Lung (tissue), 12 donors: ENCODE measurements around the gene LRRC45. TPM values are rescaled to one million over a fixed set of nuclear protein-coding genes. Genes with fewer than 3 reads are reported as not detected.

ENCODE experiments used
- ATAC-seq: fragments of 200-7000 bp; cut with Tn5 transposase; one replicate; pipeline ENCODE4 v1.9.1; 2020; ENCODE audit warnings: moderate number of reproducible peaks; ENCODE audit not compliant: insufficient read depth, low FRiP score
- DNase-seq, 3 donors: peaks; one replicate each; pipeline ENCODE4 v3.0.0-alpha.2; 2013 to 2017
- H3K27ac ChIP-seq, 2 donors: one replicate each; pipeline ENCODE4 v1.5.1; 2013; ENCODE audit warnings: mild to moderate bottlenecking in 2 of 2, moderate library complexity in 2 of 2, control low read depth in 1 of 2, inconsistent platforms in 1 of 2, low read depth in 1 of 2, low read length in 1 of 2
- H3K27me3 ChIP-seq, 3 donors: one replicate each; pipeline ENCODE4 v1.5.1; 2013; ENCODE audit warnings: low read length in 2 of 3; ENCODE audit not compliant: control insufficient read depth in 3 of 3, insufficient read depth in 3 of 3
- H3K36me3 ChIP-seq, 4 donors: one replicate each; pipeline ENCODE4 v1.5.1; 2013; ENCODE audit warnings: low read length in 4 of 4, mild to moderate bottlenecking in 1 of 4, moderate library complexity in 1 of 4; ENCODE audit not compliant: control insufficient read depth in 4 of 4, insufficient read depth in 4 of 4
- H3K4me1 ChIP-seq, 5 donors: one replicate each; pipeline ENCODE4 v1.5.1; 2013; ENCODE audit warnings: low read length in 5 of 5, mild to moderate bottlenecking in 2 of 5, moderate library complexity in 1 of 5; ENCODE audit not compliant: control insufficient read depth in 5 of 5, insufficient read depth in 5 of 5
- H3K4me3 ChIP-seq: one replicate; pipeline ENCODE4 v1.5.1; 2013; ENCODE audit warnings: mild to moderate bottlenecking, control low read depth, moderate library complexity
- H3K9ac ChIP-seq, 2 donors: one replicate each; pipeline ENCODE4 v1.5.1; 2013; ENCODE audit warnings: low read length in 2 of 2, control low read depth in 1 of 2; ENCODE audit not compliant: insufficient read depth in 1 of 2
- H3K9me3 ChIP-seq, 4 donors: one replicate each; pipeline ENCODE4 v1.5.1; 2013; ENCODE audit warnings: low read length in 3 of 4, mild to moderate bottlenecking in 1 of 4, moderate library complexity in 1 of 4; ENCODE audit not compliant: control insufficient read depth in 4 of 4, insufficient read depth in 3 of 4
- WGBS, 2 donors: extraction: QIAGEN DNeasy Blood & Tissue Kit; methylation state at CpG; one replicate each; pipeline ENCODE4 v1.1.7; 2013; 5-methylcytosine and 5-hydroxymethylcytosine counted together
- polyA plus RNA-seq, 2 donors: library from polyadenylated mRNA; stranded (reverse); fragments of 200-250 nt; gene quantifications; one replicate each; pipeline ENCODE4 v1.2.1, GENCODE V29; 2013
- total RNA-seq, 2 donors: library from RNA; depleted of rRNA in 1 of 2; stranded (reverse); fragments of >200 nt in 1 of 2; gene quantifications; one replicate each; pipeline ENCODE4 v1.2.1, GENCODE V29; 2014 to 2021
- TF ChIP-seq, protein P1 (sequence below): IDR thresholded peaks from 2 replicates; pipeline ENCODE4 v1.5.1; 2012; ENCODE audit warnings: mild to moderate bottlenecking; ENCODE audit errors: control extremely low read depth, extremely low read depth
- donor health status: control.
- donor health status: control.
- donor health status: Bipolar disorder and iron deficiency.
- donor health status: healthy.
- donor health status: DM: yes; HTN: yes; CAD: no.

Gene LRRC45
- total and polyA plus RNA-seq, 4 donors, result 12.1 to 26.6 (median 16.5) TPM

DNA sequence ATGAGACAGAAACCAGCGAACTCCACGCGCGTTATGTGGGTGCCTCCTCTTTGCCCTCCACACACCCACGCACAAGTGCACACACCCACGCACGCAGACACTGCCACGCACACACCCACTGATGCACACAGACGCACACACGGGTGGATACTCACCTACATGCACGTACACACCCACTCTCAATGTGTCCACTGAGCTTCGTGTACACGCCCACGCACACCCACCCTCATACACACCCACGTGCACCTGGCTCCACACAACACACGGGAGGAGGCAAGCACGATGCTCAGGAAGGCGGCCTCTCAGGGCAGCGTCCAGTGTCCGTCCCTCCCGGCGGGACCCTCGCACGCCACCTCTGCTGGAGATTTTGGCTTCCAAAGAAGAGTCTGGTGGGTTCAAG, 24.3 kb downstream of the LRRC45 start:
- no peak overlapping the region for H3K4me3 ChIP-seq
- H3K9ac ChIP-seq, result no peak overlapping the region
- DNase-seq (no peak), ATAC-seq (no peak)
- no peak overlapping the region for H3K27ac ChIP-seq
- H3K4me1 ChIP-seq, result peaks cover 0 to 13% (median 4%) of the 10 kb centered on the region in 5 donors
- WGBS, 2 donors, result 89 to 91% methylated on average over 24 of the region's 24 CpGs
- H3K36me3 ChIP-seq, result peaks cover 0 to 25% (median 4%) of the 10 kb centered on the region in 4 donors
- TF ChIP-seq, protein P1, sequence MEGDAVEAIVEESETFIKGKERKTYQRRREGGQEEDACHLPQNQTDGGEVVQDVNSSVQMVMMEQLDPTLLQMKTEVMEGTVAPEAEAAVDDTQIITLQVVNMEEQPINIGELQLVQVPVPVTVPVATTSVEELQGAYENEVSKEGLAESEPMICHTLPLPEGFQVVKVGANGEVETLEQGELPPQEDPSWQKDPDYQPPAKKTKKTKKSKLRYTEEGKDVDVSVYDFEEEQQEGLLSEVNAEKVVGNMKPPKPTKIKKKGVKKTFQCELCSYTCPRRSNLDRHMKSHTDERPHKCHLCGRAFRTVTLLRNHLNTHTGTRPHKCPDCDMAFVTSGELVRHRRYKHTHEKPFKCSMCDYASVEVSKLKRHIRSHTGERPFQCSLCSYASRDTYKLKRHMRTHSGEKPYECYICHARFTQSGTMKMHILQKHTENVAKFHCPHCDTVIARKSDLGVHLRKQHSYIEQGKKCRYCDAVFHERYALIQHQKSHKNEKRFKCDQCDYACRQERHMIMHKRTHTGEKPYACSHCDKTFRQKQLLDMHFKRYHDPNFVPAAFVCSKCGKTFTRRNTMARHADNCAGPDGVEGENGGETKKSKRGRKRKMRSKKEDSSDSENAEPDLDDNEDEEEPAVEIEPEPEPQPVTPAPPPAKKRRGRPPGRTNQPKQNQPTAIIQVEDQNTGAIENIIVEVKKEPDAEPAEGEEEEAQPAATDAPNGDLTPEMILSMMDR, result no peak
- no peaks in the 10 kb centered on the region for H3K27me3 ChIP-seq
- H3K9me3 ChIP-seq, result no peaks in the 10 kb centered on the region

- DNase-seq (no peak), ATAC-seq (no peak)
- Histone ChIP-seq H3K9me3 (no peaks in the 10 kb centered on the region), H3K4me1 (peaks cover 0 to 20% (median 8%) of the 10 kb centered on the region in 5 donors), H3K9ac (no peak overlapping the region), H3K4me3 (no peak overlapping the region), H3K27ac (no peak overlapping the region), H3K36me3 (peaks cover 0 to 25% (median 4%) of the 10 kb centered on the region in 4 donors), H3K27me3 (no peaks in the 10 kb centered on the region)
- TF ChIP-seq, protein P1, result no peak
- 93 to 96% methylated on average over 25 of the region's 25 CpGs for WGBS, 2 donors
These were observed 24.9 kb downstream of the LRRC45 start for GRCh38 chr17:82047914-82048570.

DNA sequence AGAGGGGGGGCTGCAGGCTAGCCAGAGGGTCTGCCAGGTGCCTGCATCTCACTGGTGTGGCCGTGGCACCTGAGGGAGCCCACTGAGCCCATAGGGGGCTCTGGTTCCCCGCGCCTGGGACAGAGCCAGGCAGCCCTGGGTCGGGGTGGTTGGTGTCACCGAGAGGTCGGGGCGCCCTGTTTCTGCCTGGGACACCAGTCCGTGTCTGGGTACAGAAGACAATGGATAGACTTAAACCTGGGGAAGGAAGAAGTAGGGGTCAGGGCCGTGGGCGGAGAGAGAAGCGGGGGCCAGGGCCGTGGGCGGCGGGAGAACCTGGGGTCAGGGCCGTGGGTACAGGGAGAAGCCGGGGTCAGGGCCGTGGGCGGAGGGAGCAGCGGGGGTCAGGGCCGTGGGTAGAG, 25.5 kb downstream of the LRRC45 start:
- no peak overlapping the region for H3K9ac ChIP-seq
- H3K4me3 ChIP-seq, result no peak overlapping the region
- DNase-seq (no peak), ATAC-seq (no peak)
- H3K4me1 ChIP-seq, result peaks cover 0 to 24% (median 8%) of the 10 kb centered on the region in 5 donors
- WGBS, 2 donors, result 89 to 93% methylated on average over 20 of the region's 20 CpGs
- no peak overlapping the region for H3K27ac ChIP-seq
- TF ChIP-seq, protein P1, result no peak
- H3K36me3 ChIP-seq, result peaks cover 0 to 27% (median 4%) of the 10 kb centered on the region in 4 donors
- no peaks in the 10 kb centered on the region for H3K9me3 ChIP-seq
- no peaks in the 10 kb centered on the region for H3K27me3 ChIP-seq
